Measurements from ENCODE around the gene VANGL1. TPM values are rescaled to one million over a fixed set of nuclear protein-coding genes. Genes with fewer than 3 reads are reported as not detected.
A peak's percentile ranks its signal among the peaks of the same experiment; 100 is the strongest.

VANGL1 gene
- total and polyA plus RNA-seq, 12 donors, result 2.0 to 19.1 (median 10.6) TPM

- 50 to 75% (median 54%) methylated on average over 2 of the region's 2 CpGs for WGBS, 4 donors
- no peak for TF ChIP-seq POLR2A (IDR thresholded peaks at IDR 0.05)
- TF ChIP-seq, protein P1, sequence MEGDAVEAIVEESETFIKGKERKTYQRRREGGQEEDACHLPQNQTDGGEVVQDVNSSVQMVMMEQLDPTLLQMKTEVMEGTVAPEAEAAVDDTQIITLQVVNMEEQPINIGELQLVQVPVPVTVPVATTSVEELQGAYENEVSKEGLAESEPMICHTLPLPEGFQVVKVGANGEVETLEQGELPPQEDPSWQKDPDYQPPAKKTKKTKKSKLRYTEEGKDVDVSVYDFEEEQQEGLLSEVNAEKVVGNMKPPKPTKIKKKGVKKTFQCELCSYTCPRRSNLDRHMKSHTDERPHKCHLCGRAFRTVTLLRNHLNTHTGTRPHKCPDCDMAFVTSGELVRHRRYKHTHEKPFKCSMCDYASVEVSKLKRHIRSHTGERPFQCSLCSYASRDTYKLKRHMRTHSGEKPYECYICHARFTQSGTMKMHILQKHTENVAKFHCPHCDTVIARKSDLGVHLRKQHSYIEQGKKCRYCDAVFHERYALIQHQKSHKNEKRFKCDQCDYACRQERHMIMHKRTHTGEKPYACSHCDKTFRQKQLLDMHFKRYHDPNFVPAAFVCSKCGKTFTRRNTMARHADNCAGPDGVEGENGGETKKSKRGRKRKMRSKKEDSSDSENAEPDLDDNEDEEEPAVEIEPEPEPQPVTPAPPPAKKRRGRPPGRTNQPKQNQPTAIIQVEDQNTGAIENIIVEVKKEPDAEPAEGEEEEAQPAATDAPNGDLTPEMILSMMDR (IDR thresholded peaks at IDR 0.05), result no peak
- Histone ChIP-seq H3K4me3 (no peak overlapping the region), H3K27me3 (no peaks in the 10 kb centered on the region), H3K4me1 (replicated peaks in 1 of 2) (peaks cover 49 to 64% of the 10 kb centered on the region in 2 donors), H3K36me3 (replicated peaks in 1 of 2) (no peaks in the 10 kb centered on the region), H3K27ac (peak overlapping the region in 1 of 5 donors; percentile 1), H3K9me3 (replicated peaks in 1 of 3) (no peaks in the 10 kb centered on the region)
- DNase-seq, result peak in 6 of 7 donors; percentile 33 to 72 (median 66)
- intact Hi-C loops (cut with DNase I), result no loop called here
Measured at GRCh38 chr1:115652236-115652788, 10.5 kb downstream of the VANGL1 start.

DNA sequence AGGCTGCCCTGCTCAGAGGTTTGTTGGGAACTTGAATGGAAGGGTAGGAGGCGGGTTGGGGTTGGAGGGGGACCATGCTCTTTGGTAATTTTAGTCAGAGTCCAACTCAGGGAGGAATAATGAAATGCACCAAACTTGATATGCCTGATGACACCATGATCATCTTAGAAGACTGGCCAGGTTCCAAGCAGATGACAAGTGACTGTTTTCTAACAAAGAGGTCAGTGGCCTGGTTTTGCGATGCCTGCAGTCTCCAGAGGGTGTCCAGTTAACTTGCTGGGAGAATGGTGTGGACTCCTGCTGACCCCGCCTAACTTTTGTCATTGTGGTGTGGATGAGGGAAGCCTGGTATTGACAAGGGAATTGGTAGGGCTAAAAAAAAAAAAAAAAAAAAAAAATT is 12.4 kb downstream of the VANGL1 start:
- intact Hi-C loops (cut with DNase I), result no loop called here
- H3K27ac ChIP-seq, result peak overlapping the region in 3 of 5 donors; percentile 47 to 76 (median 68)
- H3K4me3 ChIP-seq, result no peak overlapping the region
- H3K36me3 ChIP-seq (replicated peaks in 1 of 2), result no peaks in the 10 kb centered on the region
- TF ChIP-seq, protein P1 (IDR thresholded peaks at IDR 0.05), result no peak
- WGBS, 4 donors, result 67 to 74% (median 72%) methylated on average over 3 of the region's 3 CpGs
- no peaks in the 10 kb centered on the region for H3K27me3 ChIP-seq
- H3K4me1 ChIP-seq (replicated peaks in 1 of 2), result peaks cover 47 to 64% of the 10 kb centered on the region in 2 donors
- DNase-seq, result peak in 6 of 7 donors; percentile 38 to 76 (median 64)
- H3K9me3 ChIP-seq (replicated peaks in 1 of 3), result no peaks in the 10 kb centered on the region

DNA sequence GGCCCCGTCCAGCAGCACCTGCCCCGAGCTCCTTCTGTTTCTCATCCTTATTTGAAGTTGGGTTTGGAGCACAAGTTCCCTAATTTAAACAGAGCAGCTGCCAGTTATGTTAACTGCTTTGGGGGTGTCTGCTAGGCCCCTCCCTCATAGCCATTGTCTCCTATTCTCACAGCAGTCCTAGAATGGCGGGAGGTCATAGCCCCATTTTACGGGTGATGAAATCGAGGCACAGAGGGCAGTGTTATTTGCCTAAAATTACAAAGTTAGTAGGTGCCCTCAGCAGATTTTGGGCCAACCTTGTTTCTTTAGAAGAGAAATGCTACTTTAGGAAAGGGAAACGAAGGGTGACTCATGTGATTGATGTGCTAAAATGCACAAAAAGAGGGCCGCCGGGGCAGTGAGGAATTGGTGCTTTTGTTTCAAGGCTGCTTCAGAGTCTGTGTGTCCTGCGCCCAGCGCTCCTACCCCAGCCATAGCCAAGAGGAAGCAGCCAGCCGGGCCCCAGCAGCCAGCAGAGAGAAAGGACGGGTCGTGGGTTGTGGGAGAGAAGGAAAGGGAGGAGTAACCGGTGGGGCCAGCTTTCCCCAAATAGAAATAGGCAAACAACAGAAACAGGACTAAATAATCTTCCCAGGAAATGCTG is 13.0 kb downstream of the VANGL1 start:
- intact Hi-C loops (cut with DNase I), result no loop called here

DNA sequence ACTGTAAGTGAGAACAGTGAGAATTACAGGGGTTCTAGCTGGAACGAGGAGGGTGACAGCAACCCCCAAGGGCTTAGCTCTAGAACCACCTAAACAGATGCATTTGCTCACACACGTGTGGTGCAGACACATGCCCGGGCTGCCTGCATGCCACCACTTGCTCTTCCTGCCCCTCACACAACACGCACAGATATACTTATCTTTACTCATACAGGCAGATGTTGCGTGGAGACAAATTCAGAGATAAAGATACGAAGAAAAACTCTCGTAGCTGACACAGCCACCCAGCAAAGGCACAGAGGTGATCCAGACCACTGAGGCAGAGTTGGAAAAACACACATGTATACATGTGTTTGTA is 13.5 kb downstream of the VANGL1 start:
- WGBS, 4 donors, result 15 to 34% (median 24%) methylated on average over 7 of the region's 7 CpGs
- Histone ChIP-seq H3K36me3 (replicated peaks in 1 of 2) (peaks cover 0 to 2% of the 10 kb centered on the region in 2 donors), H3K4me3 (peak overlapping the region in 1 of 4 donors; percentile 3), H3K9me3 (replicated peaks in 1 of 3) (no peaks in the 10 kb centered on the region), H3K27ac (peak overlapping the region in 3 of 5 donors; percentile 68 to 80 (median 76)), H3K27me3 (no peaks in the 10 kb centered on the region), H3K4me1 (replicated peaks in 1 of 2) (peaks cover 40 to 53% of the 10 kb centered on the region in 2 donors)
- TF ChIP-seq, protein P1 (IDR thresholded peaks at IDR 0.05), result no peak
- no peak for TF ChIP-seq POLR2A (IDR thresholded peaks at IDR 0.05)
- intact Hi-C loops (cut with DNase I), result no loop called here
- DNase-seq, result peak in 1 of 7 donors; percentile 16

More for the DNA sequence above, 13.0 kb downstream of the VANGL1 start:
- Histone ChIP-seq H3K27ac (peak overlapping the region in 3 of 5 donors; percentile 68 to 80 (median 76)), H3K36me3 (replicated peaks in 1 of 2) (no peaks in the 10 kb centered on the region), H3K27me3 (no peaks in the 10 kb centered on the region), H3K9me3 (replicated peaks in 1 of 3) (no peaks in the 10 kb centered on the region), H3K4me3 (peak overlapping the region in 1 of 4 donors; percentile 3), H3K4me1 (replicated peaks in 1 of 2) (peaks cover 45 to 58% of the 10 kb centered on the region in 2 donors)
- TF ChIP-seq POLR2A (IDR thresholded peaks at IDR 0.05), result peak in 1 of 2 donors; percentile 53
- TF ChIP-seq, protein P1 (IDR thresholded peaks at IDR 0.05), result no peak
- WGBS, 4 donors, result 19 to 26% (median 23%) methylated on average over 14 of the region's 14 CpGs
- DNase-seq, result peak; percentile 60 to 92 (median 84)

All from adrenal gland (tissue), 12 donors.